RWPE1 (cell line): Measurements from ENCODE around the gene PCNX4.

Experiments used
- CTCF ChIA-PET: fragments of 350-600 bp; sonication (Branson Sonifier 250); formaldehyde crosslinking; extraction: SDS; loops from one replicate; lab custom pipeline; 2021; lab: Yijun Ruan, JAX
- POLR2A ChIA-PET: fragments of 400-600 bp; formaldehyde crosslinking; extraction: SDS; loops from one replicate; lab custom pipeline; 2020; ENCODE audit warnings: antibody characterized with exemption; ENCODE audit not compliant: low non-redundant PET; lab: Yijun Ruan, JAX
- DNase-seq: peaks from one replicate; pipeline ENCODE4 v3.0.0; 2012; ENCODE audit warnings: low spot score
- H3K27ac ChIP-seq: fragments of 450-650 bp; 2 replicates; pipeline ENCODE4 v1.5.1; 2017
- TF ChIP-seq, protein P1 (sequence below): fragments of 450-650 bp; conservative IDR thresholded peaks from 2 replicates; pipeline ENCODE4 v1.5.1; 2017; ENCODE audit warnings: low read depth, mild to moderate bottlenecking

Gene PCNX4

DNA sequence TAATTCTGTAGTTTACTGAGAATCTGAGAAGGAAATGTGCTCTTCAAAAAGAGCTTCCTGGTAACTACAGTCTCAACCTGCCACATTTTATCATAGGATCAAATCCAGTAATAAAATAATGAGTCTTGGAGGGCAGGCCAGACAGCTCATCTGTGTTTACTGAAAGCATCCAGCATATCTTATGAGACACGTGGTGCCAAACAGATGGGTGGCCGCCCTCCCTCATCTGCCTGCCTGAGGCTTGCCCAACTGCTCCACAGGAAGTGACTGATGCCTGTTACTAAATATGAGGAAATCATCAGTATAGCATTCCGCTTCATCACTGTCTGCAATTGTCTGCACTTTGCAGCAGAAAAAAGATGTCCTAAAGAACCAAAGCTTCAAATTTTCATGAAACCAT lies 60.0 kb downstream of the PCNX4 start:
- peak; percentile 83 for DNase-seq
- POLR2A ChIA-PET = interaction anchor here (0.7 kb wide), 1 partner anchor 13 kb away, joined by 3 read pairs; the partner anchor contains the start of gene DHRS7

DNA sequence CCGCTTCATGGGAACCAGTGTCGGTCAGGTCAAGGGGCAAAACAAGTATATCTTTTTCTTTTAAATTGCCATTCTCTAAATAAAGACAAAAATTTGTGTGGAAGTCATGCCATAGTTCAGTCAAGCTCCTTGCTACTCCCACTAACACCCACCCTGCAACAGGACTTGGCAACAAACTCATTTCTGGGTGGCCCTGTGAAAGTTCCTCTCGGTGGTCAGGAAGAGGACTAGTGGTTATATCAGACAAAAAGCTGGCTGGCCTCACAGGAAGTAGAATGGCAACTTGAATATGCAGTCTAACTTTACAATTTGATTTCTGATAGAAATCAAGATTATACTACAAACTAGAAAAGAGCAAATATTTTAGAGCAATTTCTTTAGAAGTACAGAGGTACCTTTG lies 62.3 kb downstream of the PCNX4 start:
- TF ChIP-seq, protein P1, sequence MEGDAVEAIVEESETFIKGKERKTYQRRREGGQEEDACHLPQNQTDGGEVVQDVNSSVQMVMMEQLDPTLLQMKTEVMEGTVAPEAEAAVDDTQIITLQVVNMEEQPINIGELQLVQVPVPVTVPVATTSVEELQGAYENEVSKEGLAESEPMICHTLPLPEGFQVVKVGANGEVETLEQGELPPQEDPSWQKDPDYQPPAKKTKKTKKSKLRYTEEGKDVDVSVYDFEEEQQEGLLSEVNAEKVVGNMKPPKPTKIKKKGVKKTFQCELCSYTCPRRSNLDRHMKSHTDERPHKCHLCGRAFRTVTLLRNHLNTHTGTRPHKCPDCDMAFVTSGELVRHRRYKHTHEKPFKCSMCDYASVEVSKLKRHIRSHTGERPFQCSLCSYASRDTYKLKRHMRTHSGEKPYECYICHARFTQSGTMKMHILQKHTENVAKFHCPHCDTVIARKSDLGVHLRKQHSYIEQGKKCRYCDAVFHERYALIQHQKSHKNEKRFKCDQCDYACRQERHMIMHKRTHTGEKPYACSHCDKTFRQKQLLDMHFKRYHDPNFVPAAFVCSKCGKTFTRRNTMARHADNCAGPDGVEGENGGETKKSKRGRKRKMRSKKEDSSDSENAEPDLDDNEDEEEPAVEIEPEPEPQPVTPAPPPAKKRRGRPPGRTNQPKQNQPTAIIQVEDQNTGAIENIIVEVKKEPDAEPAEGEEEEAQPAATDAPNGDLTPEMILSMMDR = no peak
- H3K27ac ChIP-seq = no peak overlapping the region
- no peak for DNase-seq
- ChIA-PET POLR2A (no interaction called here), CTCF (interaction anchor here (0.6 kb wide), 1 partner anchor 1652 kb away, joined by 5 read pairs; no protein-coding TSS in a partner anchor)

More for the DNA sequence above, 60.0 kb downstream of the PCNX4 start:
- H3K27ac ChIP-seq = peak overlapping the region; percentile 70
- TF ChIP-seq, protein P1 = no peak
- CTCF ChIA-PET = interaction anchor here (0.7 kb wide), 1 partner anchor 682 kb away, joined by 3 read pairs; no protein-coding TSS in a partner anchor

DNA sequence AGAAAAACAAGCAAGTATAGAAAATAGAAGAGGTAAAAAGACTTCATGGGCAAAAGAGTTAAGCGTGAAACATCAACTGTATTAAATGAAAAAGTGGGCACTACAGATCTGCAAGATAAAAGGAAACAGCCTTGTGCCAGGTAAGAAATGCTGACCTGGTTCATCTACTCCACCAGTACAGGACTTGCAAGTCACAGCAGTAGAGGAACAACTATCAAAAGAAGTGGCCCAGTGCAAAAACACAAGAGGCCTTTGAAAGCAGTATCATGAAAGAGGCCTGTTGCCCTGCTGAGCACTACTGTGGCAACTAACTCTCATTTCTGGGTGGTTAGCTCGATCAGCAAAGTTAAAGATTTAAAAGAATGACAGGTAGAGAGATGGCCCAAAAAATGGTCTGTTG lies 62.9 kb downstream of the PCNX4 start:
- H3K27ac ChIP-seq = no peak overlapping the region
- no peak for DNase-seq
- POLR2A ChIA-PET = no interaction called here
- CTCF ChIA-PET = no interaction called here
- TF ChIP-seq, protein P1 = no peak

DNA sequence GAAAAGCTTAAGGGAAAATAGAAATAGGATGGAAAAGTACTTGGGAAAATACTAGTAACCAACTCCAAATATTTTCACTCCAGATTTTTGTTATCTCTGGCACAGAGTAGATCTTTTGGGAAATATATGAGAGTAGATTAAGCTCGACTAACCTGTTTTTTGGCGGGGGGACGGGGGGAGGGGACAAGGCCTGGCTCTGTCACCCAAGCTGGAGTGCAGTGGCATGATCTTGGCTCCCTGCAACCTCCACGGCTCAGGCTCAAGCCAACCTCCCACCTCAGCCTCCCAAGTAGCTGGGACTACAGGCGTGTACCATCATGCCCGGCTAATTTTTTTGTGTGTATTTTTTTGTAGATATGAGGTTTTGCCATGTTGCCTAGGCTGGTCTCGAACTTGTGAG lies 68.7 kb downstream of the PCNX4 start:
- ChIA-PET POLR2A (no interaction called here), CTCF (no interaction called here)
- H3K27ac ChIP-seq = peak overlapping the region; percentile 21; the same call in 1 of the 2 replicates
- DNase-seq = no peak
- TF ChIP-seq, protein P1 = no peak

DNA sequence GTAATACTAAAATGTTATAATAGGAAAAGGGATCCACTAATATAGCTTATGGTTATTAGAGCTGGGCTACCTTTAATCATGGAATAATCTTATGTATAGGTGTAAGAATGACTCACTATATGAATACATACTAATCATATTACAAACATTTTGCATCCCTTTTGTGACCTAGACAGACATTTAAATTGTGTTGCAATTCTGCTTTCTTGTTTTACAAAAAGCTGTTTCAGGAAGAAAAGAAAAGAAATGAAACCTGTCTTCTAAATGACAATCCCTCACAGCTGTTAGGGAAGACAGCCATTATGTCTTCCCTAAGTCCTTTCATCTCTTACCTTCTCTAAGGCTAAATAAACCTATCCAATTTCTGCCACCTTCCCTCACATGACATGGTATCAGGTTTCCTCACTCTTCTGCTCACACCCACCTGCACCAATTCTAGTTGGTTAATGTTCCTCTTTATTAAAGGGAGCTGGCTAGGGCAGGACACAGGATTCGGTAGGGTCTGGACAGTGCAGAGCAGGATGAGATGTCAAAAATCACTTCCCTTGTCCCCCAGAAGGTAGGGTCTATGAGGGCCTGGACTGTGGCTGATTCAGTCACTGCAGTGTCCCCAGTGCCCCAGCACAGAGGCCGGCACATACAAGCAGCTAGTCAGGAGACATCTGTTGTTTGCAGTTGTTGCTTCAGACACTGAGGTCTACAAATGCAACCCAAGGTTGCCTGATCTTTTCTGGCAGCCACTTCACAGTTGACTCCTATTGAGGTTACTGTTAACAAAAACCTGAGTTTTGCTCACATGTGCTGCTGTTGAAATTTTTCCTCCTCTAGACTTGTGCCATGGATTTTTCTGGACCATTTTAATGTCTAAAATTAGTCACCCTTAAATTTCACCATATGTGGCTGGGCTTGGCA lies 69.7 kb downstream of the PCNX4 start:
- ChIA-PET POLR2A (no interaction called here), CTCF (no interaction called here)
- TF ChIP-seq, protein P1 = no peak
- peak; percentile 24 for DNase-seq
- H3K27ac ChIP-seq = peak overlapping the region; percentile 66

DNA sequence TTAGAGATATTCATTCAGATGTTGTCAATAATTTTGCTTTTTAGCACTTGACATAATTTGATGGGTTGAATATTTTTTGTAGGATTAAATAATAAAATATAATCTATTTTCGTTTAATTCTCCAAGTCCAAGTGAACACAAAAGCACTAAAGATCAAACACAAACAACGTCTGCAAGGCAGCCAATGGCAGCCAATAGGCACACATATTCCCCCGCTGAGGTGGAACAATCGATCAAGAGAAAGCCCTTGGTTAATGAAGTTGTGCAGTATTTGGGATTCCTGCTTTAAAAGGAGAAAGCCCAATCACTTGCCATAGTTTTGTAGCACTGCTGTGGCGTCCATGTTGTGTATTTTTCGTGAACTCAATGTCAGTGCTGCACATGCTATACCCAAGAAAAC lies 72.0 kb downstream of the PCNX4 start:
- no peak for DNase-seq
- CTCF ChIA-PET = interaction anchor here (0.7 kb wide), 1 partner anchor 99 kb away, joined by 3 read pairs; no protein-coding TSS in a partner anchor
- POLR2A ChIA-PET = no interaction called here
- no peak overlapping the region for H3K27ac ChIP-seq
- TF ChIP-seq, protein P1 = no peak
